Measurements from ENCODE around the gene RAD17.
"Not testable (repeated sequence)": the region's sequence is repeated elsewhere in the genome, so short reads cannot be mapped to it uniquely, and the experiment has no call there.

The RAD17 gene

GRCh38 chr5:69374911-69375446 lies 5.4 kb downstream of the RAD17 start:
- DNase-seq = no peak

GRCh38 chr5:69378376-69378775 lies 8.8 kb downstream of the RAD17 start:
- DNase-seq = no peak

DNA sequence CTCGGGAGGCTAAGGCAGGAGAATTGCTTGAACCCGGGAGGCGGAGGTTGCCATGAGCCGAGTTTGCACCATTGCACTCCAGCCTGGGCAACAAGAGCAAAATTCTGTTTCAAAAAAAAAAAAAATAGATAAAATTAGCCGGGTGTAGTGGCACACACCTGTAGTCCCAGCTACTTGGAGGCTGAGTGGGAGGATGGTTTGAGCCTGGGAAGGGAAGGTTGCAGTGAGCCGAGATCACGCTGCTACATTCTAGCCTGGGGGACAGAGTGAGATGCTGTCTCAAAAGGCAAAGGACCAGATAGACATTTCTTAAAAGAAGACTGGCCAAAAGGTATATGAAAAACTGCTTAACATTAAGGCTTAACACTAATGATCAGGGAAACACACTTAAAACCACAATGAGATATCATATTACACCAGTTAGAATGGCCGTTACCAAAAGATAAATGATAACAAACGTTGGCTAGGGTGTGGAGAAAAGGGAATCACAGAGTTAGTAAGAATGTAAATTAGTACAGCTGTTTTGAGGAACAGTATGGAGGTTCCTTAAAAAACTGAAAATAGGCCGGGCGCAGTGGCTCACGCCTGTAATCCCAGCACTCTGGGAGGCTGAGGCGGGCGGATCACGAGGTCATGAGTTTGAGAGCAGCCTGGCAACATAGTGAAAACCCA lies 35.2 kb downstream of the RAD17 start:
- DNase-seq = no peak

DNA sequence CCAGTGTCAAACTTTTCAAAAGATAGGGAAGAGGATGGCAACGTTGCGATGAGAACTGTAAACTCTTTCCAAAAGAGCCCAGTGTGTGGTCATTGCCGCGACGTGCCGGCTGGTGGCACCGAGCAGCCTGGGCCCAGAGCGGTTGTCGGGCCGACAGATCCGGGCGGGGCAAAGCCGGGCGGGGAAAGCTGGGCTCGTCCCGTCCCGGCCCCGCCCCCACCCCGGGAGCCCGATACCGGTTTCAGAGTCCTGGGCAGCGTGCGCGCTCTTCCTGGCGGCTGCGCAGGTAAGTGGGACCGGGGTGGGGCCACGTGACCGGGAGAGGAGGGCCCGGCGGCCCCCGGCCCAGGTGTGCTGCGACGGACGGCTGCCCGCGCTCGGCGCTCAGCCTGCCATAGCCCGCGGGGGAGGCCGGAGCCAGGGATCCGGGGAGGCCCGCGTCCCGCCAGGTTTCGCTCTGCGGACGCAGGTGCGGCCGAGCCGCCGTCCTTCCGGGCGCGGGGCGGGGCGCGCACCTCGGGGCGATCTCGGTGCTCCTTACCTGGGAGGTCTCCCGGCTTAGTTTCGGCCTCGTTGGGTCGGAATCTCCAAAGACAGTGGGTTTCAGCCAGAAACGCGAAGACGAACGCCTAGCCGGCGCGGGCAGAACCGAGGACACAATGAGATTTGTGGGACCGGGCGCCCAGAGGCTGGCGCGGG lies 45.4 kb downstream of the RAD17 start, which contains the start of gene MARVELD2:
Gene MARVELD2 (plus strand): TSS at position 232 of the 699 bp plus-strand sequence. CDS start 4,270 bp downstream, outside the sequence.
- peak; percentile 49 for DNase-seq

DNA sequence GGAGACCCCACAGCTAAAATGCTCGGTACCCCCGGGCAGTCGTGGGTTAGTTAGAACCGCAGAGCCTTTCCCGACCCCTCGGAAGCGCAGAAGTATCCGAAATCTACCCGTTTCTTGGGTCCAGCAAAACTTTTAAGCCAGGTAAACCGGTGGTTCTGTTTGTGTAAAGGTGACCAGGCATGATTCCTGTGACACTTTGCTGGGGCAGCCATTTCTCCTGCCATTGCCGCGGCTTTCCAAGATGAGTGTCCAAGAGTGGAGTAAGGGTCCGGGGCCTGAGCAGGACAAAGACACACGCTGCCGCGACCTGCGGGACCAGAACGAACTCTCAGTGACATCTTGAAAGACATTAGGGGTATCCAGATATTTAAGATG lies 46.0 kb downstream of the RAD17 start:
- DNase-seq = no peak

DNA sequence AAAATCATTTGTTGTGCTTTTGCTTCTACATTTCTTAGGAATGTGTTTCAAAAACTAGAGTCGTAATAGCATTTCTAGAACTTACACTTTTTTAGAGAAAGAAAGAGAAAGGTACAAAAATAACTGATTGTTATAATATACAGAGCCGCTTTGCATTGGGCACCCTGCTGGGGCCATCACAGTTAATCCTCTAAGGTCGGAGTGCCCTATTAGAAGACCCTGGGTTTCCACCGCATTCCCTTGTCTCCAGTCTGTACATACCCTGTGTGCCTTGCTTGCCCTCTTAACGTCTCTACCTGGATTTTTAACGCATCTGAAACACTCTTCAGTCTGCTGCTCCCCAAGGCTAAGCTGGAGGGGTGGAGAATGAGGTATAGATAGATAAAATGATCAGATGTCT lies 46.6 kb downstream of the RAD17 start:
- DNase-seq = no peak

- no peak for DNase-seq
Measured at GRCh38 chr5:69416699-69417098, 47.1 kb downstream of the RAD17 start.

DNA sequence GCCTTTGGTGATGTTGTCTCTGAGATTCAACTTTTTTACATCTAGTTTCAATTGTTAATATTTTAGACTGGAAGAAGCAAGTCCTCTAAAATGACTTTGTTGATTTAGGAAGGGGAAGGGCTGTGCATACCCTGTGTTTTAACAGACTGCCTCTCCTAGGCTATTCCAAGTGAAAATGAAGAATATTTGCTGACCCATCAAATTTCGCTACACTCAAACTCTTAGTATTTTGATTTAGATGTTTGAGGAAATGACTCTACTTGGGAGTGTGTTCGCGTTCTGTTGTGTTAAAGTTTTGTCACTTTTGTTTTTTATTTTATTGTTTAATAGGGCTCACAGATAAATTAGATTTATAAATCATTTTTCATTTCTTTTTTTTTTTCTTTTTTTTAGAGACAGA lies 48.9 kb downstream of the RAD17 start:
- DNase-seq = no peak

DNA sequence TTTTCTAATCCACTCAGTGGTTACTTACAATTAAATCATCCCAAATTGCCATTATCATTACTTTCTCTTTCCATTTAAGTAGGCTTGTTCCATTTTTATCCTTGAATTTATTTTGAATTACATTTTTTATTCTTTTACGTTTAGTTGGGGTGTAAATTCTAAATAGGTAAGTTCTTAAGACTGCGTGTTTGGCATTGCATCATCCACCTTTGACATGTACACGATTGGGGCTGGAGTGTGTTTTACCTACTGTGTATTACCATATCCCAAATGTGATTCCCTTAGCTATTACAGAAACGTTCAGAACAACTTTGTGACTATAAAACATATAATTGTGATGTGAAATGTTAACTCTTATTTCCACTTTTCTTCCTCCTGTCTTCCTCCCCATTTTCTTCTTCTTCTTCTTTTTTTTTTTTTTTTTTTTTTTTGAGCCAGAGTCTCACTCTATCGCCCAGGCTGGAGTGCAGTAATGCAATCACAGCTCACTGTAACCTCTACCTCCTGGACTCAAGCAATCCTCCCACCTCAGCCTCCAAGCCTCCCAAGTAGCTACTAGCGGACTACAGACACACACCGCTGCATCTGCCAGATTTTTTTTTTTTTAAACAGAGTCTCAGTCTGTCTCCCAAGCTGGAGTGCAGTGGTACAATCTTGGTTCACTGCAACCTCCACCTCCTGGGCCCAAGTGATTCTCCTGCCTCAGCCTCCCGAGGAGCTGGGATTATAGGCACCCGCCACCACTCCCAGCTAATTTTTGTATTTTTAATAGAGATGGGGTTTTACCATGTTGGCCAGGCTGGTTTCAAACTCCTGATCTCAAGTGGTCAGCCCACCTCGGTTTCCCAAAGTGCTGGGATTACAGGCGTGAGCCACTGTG lies 62.0 kb downstream of the RAD17 start:
- DNase-seq = no peak

DNA sequence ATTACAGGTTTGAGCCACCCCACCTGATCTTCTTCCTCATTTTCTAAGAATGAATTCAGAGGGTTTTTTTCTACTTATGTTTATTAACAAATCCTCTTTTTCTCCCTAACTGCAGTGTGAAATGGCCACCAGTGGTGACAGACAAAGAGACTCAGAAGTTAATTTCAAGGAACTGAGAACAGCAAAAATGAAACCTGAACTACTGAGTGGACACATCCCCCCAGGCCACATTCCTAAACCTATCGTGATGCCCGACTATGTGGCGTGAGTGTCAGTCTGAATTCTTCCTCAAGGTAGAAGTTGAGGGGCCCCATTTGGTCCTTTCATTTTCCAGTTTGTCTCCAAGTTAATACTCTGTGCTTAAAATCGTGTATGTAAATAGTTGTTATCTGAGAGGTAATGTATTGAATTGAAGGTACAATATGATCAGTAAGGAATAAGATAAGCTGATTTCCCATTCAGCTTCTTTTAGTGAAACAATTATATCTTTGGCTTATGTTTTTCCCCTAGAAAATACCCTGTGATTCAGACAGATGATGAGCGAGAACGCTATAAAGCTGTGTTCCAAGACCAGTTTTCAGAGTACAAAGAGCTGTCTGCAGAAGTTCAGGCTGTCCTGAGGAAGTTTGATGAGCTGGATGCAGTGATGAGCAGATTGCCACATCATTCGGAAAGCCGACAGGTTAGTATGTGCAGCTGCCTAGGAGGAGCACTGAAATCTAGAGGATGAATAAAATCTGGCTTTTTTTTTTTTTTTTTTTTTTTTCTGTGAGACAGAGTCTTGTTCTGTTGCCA lies 63.0 kb downstream of the RAD17 start:
- DNase-seq = no peak

GRCh38 chr5:69435276-69435884 lies 65.8 kb downstream of the RAD17 start:
- DNase-seq = not testable (repeated sequence)

DNA sequence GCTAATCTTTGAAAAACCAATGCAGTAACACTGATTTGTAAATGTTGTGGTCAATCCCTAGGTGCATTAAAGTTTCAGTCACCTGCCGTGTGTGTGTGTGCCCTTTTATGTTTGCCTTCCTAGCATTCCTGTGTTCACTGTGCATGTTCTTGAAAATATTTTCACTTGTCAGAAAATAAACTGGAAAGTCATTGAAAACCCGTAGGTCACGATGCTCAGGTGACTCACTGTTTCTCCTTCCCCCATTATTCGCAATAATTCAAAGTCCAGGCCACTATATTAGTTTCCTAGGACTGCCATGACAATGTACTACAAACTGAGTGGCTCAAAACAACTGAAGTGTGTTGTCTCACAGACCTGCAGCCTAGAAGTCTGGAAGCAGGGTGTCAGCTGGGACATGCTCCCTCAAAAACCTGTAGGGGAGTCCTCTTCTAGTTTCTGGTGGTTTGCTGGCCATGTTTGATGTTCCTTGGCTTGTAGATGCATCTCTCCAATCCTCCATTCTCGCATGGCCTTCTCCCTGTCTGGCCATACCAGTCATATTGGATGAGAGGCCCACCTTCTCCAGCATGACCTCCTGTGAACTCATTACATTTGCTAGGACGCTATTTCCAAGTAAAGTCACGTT lies 74.6 kb downstream of the RAD17 start:
- no peak for DNase-seq

GRCh38 chr5:69449511-69449910 lies 79.9 kb downstream of the RAD17 start:
- DNase-seq = no peak

- DNase-seq = no peak
Measured at GRCh38 chr5:69450116-69450515, 80.5 kb downstream of the RAD17 start.

GRCh38 chr5:69450527-69450926 lies 80.9 kb downstream of the RAD17 start:
- DNase-seq = not testable (repeated sequence)

DNA sequence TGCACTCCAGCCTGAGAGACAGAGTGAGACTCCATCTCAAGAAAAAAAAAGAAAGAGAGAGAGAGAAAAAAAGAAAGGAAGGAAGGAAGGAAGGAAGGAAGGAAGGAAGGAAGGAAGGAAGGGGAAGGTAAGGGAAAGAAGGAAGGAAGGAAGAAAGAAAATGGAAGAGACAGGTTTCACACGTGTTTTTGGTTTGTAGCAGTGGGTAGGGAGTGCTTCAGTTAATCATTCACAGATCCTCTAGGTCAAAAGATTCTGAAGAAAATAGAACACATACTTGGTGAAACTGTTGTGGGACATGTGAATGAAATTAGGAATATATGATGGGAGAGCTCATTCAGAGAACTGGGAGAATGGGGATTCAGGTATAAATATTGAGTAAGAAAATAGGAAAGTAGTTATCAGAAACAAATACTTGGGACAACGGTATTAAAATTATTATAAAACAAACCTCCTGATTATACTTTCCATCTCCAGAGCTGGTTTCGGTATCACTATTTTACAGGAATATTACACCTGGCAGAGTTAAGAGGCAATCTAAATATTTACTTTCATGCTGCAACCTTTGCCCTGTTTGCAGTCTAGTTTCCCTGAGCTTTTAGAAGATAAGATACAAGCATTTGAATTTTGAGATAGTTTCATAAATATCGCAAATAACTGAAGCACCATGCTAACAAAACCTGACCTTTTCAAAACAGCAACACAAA lies 82.5 kb downstream of the RAD17 start:
- no peak for DNase-seq

GRCh38 chr5:69453487-69453886 lies 83.9 kb downstream of the RAD17 start:
- DNase-seq = not testable (repeated sequence)

- no peak for DNase-seq
Measured at GRCh38 chr5:69454460-69455249, 85.0 kb downstream of the RAD17 start.

- not testable (repeated sequence) for DNase-seq
Measured at GRCh38 chr5:69455428-69455988, 85.9 kb downstream of the RAD17 start.

- DNase-seq = no peak
Measured at GRCh38 chr5:69462170-69462569, 92.6 kb downstream of the RAD17 start.
